Activated CD4-positive, alpha-beta T cell treated with anti-CD3 and anti-CD28 coated beads for 36 hours (primary cell): ENCODE measurements around the gene KAT6B. TPM values are rescaled to one million over a fixed set of nuclear protein-coding genes. Genes with fewer than 3 reads are reported as not detected.
"Not testable (repeated sequence)": the region's sequence is repeated elsewhere in the genome, so short reads cannot be mapped to it uniquely, and the experiment has no call there.

Experiments used
- ATAC-seq: fragments of 200-7000 bp; cut with Tn5 transposase; one replicate; pipeline ENCODE4 v1.10.0; 2021; ENCODE audit warnings: mild to moderate bottlenecking, moderate library complexity
- CTCF ChIA-PET: fragments of 350-600 bp; sonication (Branson Sonifier 250); formaldehyde crosslinking; loops from one replicate; lab custom pipeline; 2021; ENCODE audit warnings: antibody characterized with exemption; lab: Charles Lee
- POLR2A ChIA-PET: fragments of 350-600 bp; sonication (Branson Sonifier 250); formaldehyde crosslinking; loops from one replicate; lab custom pipeline; 2021; ENCODE audit warnings: antibody characterized with exemption, inconsistent platforms; lab: Charles Lee
- DNase-seq: peaks from one replicate; pipeline ENCODE4 v3.0.0-alpha.2; 2020
- H3K27ac Mint-ChIP-seq: one replicate; pipeline ENCODE4 v1.8.0; 2021; ENCODE audit warnings: mixed read lengths
- H3K27me3 Mint-ChIP-seq: one replicate; pipeline ENCODE4 v1.8.0; 2021; ENCODE audit warnings: mixed read lengths
- H3K36me3 Mint-ChIP-seq: one replicate; pipeline ENCODE4 v1.8.0; 2021; ENCODE audit warnings: low read depth, mixed read lengths
- H3K4me1 Mint-ChIP-seq: one replicate; pipeline ENCODE4 v1.8.0; 2021; ENCODE audit warnings: mixed read lengths
- H3K4me3 Mint-ChIP-seq: one replicate; pipeline ENCODE4 v1.8.0; 2021; ENCODE audit warnings: mild to moderate bottlenecking, moderate library complexity, mixed read lengths
- H3K9me3 Mint-ChIP-seq: one replicate; pipeline ENCODE4 v1.8.0; 2021; ENCODE audit warnings: low read depth, mixed read lengths
- intact Hi-C, 2 experiments: fragments of 100-400 bp; cut with DNase I in 1 of 2; cut with micrococcal nuclease in 1 of 2; formaldehyde crosslinking; loops; one replicate each; pipeline versions ENCODE4 v1.14.2 to v1.15.1; 2022 to 2024; cut with DNase I, micrococcal nuclease
- total RNA-seq, 2 experiments: library from RNA; stranded (reverse); gene quantifications; one replicate each; pipeline ENCODE4 v1.2.3, GENCODE V29; 2021

KAT6B gene
- total RNA-seq, 2 experiments from 2014 or later = 20.0 to 20.9 TPM

GRCh38 chr10:74890460-74890859, 64.1 kb downstream of the KAT6B start:
- ChIA-PET CTCF (interaction anchor here (0.6 kb wide), 1 partner anchor 216 kb away, joined by 3 read pairs; no protein-coding TSS in a partner anchor), POLR2A (interaction anchor here (0.7 kb wide), 1 partner anchor 128 kb away, joined by 6 read pairs; no protein-coding TSS in a partner anchor)
- no peak for DNase-seq
- H3K4me3 Mint-ChIP-seq = no peak overlapping the region
- intact Hi-C loops = no loop called here
- H3K36me3 Mint-ChIP-seq = no peaks in the 10 kb centered on the region
- ATAC-seq = no peak
- no peak overlapping the region for H3K27ac Mint-ChIP-seq
- no peaks in the 10 kb centered on the region for H3K27me3 Mint-ChIP-seq
- H3K9me3 Mint-ChIP-seq = no peaks in the 10 kb centered on the region
- H3K4me1 Mint-ChIP-seq = peaks cover 32% of the 10 kb centered on the region

GRCh38 chr10:74891053-74891452, 64.7 kb downstream of the KAT6B start:
- intact Hi-C loops = no loop called here
- H3K36me3 Mint-ChIP-seq = peaks cover 4% of the 10 kb centered on the region

GRCh38 chr10:74892839-74893238, 66.4 kb downstream of the KAT6B start:
- intact Hi-C loops = no loop called here

More at GRCh38 chr10:74891053-74891452, 64.7 kb downstream of the KAT6B start:
- ChIA-PET CTCF (no interaction called here), POLR2A (no interaction called here)
- H3K27me3 Mint-ChIP-seq = no peaks in the 10 kb centered on the region
- H3K9me3 Mint-ChIP-seq = no peaks in the 10 kb centered on the region
- no peak overlapping the region for H3K27ac Mint-ChIP-seq
- H3K4me3 Mint-ChIP-seq = no peak overlapping the region
- no peak for ATAC-seq
- no peak for DNase-seq
- H3K4me1 Mint-ChIP-seq = peaks cover 34% of the 10 kb centered on the region

GRCh38 chr10:74893329-74893728, 66.9 kb downstream of the KAT6B start:
- ATAC-seq, H3K9me3 Mint-ChIP-seq, POLR2A ChIA-PET, H3K27me3 Mint-ChIP-seq, H3K36me3 Mint-ChIP-seq, intact Hi-C loops, H3K4me3 Mint-ChIP-seq, DNase-seq, H3K27ac Mint-ChIP-seq: not testable (repeated sequence)
- CTCF ChIA-PET = interaction anchor here (0.6 to 1.9 kb wide), 5 partner anchors 9 to 280 kb away, joined by 3 to 10 read pairs (median 4); no protein-coding TSS in a partner anchor
- H3K4me1 Mint-ChIP-seq = peaks cover 46% of the 10 kb centered on the region

More at GRCh38 chr10:74892839-74893238, 66.4 kb downstream of the KAT6B start:
- H3K9me3 Mint-ChIP-seq = no peaks in the 10 kb centered on the region
- peaks cover 41% of the 10 kb centered on the region for H3K4me1 Mint-ChIP-seq
- DNase-seq = no peak
- H3K27me3 Mint-ChIP-seq = no peaks in the 10 kb centered on the region
- ChIA-PET POLR2A (no interaction called here), CTCF (interaction anchor here (0.6 to 1.9 kb wide), 4 partner anchors 10 to 279 kb away, joined by 3 to 10 read pairs (median 3); no protein-coding TSS in a partner anchor)
- no peak overlapping the region for H3K4me3 Mint-ChIP-seq
- H3K36me3 Mint-ChIP-seq = peaks cover 4% of the 10 kb centered on the region
- ATAC-seq = no peak
- no peak overlapping the region for H3K27ac Mint-ChIP-seq

GRCh38 chr10:74896788-74897527, 70.6 kb downstream of the KAT6B start:
- DNase-seq (no peak), ATAC-seq (no peak)
- peaks cover 7% of the 10 kb centered on the region for H3K36me3 Mint-ChIP-seq
- H3K9me3 Mint-ChIP-seq = no peaks in the 10 kb centered on the region
- CTCF ChIA-PET = interaction anchor here (0.9 to 1.8 kb wide), 3 partner anchors 14 to 65 kb away, joined by 4 to 5 read pairs (median 4); no protein-coding TSS in a partner anchor
- H3K27ac Mint-ChIP-seq = peak overlapping the region; percentile 72
- no peaks in the 10 kb centered on the region for H3K27me3 Mint-ChIP-seq
- peaks cover 60% of the 10 kb centered on the region for H3K4me1 Mint-ChIP-seq
- POLR2A ChIA-PET = no interaction called here
- intact Hi-C loops = loop anchor here in 1 of 2 experiments (5.0 kb wide), 1 partner anchor 80 kb away; no protein-coding TSS in a partner anchor
- H3K4me3 Mint-ChIP-seq = no peak overlapping the region

GRCh38 chr10:74898201-74898976, 72.0 kb downstream of the KAT6B start:
- POLR2A ChIA-PET = no interaction called here
- CTCF ChIA-PET = interaction anchor here (0.6 to 1.8 kb wide), 9 partner anchors 16 to 936 kb away, joined by 3 to 5 read pairs (median 4); no protein-coding TSS in a partner anchor
- Mint-ChIP-seq H3K4me1 (peaks cover 62% of the 10 kb centered on the region), H3K9me3 (no peaks in the 10 kb centered on the region), H3K36me3 (peaks cover 7% of the 10 kb centered on the region), H3K27me3 (no peaks in the 10 kb centered on the region), H3K27ac (peak overlapping the region; percentile 82), H3K4me3 (peak overlapping the region; percentile 39)
- intact Hi-C loops = loop anchor here (2.0 to 5.0 kb wide), 3 partner anchors 44 to 79 kb away; partner anchors contain the start of gene KAT6B (in 1 of the 2)
- DNase-seq = peak; percentile 56
- peak; percentile 92 for ATAC-seq

GRCh38 chr10:74900297-74900696, 73.9 kb downstream of the KAT6B start:
- POLR2A ChIA-PET = no interaction called here
- peak; percentile 43 for DNase-seq
- intact Hi-C loops = no loop called here
- H3K36me3 Mint-ChIP-seq = peaks cover 7% of the 10 kb centered on the region
- ATAC-seq = peak; percentile 45
- H3K4me1 Mint-ChIP-seq = peaks cover 65% of the 10 kb centered on the region
- no peak overlapping the region for H3K4me3 Mint-ChIP-seq
- H3K27ac Mint-ChIP-seq = peak overlapping the region; percentile 64
- CTCF ChIA-PET = interaction anchor here (0.8 kb wide), 1 partner anchor 480 kb away, joined by 3 read pairs; no protein-coding TSS in a partner anchor
- no peaks in the 10 kb centered on the region for H3K27me3 Mint-ChIP-seq
- H3K9me3 Mint-ChIP-seq = no peaks in the 10 kb centered on the region

- peaks cover 66% of the 10 kb centered on the region for H3K4me1 Mint-ChIP-seq
- H3K36me3 Mint-ChIP-seq = peaks cover 3% of the 10 kb centered on the region
- ChIA-PET CTCF (interaction anchor here (1.2 to 3.4 kb wide), 2 partner anchors 8 to 11 kb away, joined by 3 to 10 read pairs; no protein-coding TSS in a partner anchor), POLR2A (no interaction called here)
- DNase-seq (peak; percentile 26), ATAC-seq (no peak)
- intact Hi-C loops = no loop called here
- no peaks in the 10 kb centered on the region for H3K27me3 Mint-ChIP-seq
- H3K9me3 Mint-ChIP-seq = no peaks in the 10 kb centered on the region
- H3K27ac Mint-ChIP-seq = peak overlapping the region; percentile 7
- H3K4me3 Mint-ChIP-seq = no peak overlapping the region
Observed at GRCh38 chr10:74901301-74901700, 74.9 kb downstream of the KAT6B start.

GRCh38 chr10:74901867-74902450, 75.6 kb downstream of the KAT6B start:
- intact Hi-C loops = no loop called here
- H3K9me3 Mint-ChIP-seq = no peaks in the 10 kb centered on the region
- no peaks in the 10 kb centered on the region for H3K27me3 Mint-ChIP-seq
- POLR2A ChIA-PET = no interaction called here
- ATAC-seq (no peak), DNase-seq (no peak)
- peaks cover 3% of the 10 kb centered on the region for H3K36me3 Mint-ChIP-seq
- H3K4me3 Mint-ChIP-seq = no peak overlapping the region
- H3K27ac Mint-ChIP-seq = peak overlapping the region; percentile 16
- CTCF ChIA-PET = interaction anchor here (1.2 to 3.4 kb wide), 2 partner anchors 9 to 10 kb away, joined by 3 to 10 read pairs; no protein-coding TSS in a partner anchor
- H3K4me1 Mint-ChIP-seq = peaks cover 63% of the 10 kb centered on the region

GRCh38 chr10:74903491-74903890, 77.1 kb downstream of the KAT6B start:
- Mint-ChIP-seq H3K36me3 (peaks cover 3% of the 10 kb centered on the region), H3K9me3 (no peaks in the 10 kb centered on the region), H3K27ac (no peak overlapping the region), H3K4me3 (no peak overlapping the region), H3K27me3 (no peaks in the 10 kb centered on the region), H3K4me1 (peaks cover 49% of the 10 kb centered on the region)
- no peak for ATAC-seq
- DNase-seq = no peak
- intact Hi-C loops = no loop called here
- ChIA-PET POLR2A (no interaction called here), CTCF (interaction anchor here (0.5 to 3.4 kb wide), 6 partner anchors 9 to 123 kb away, joined by 3 to 10 read pairs (median 3); no protein-coding TSS in a partner anchor)
